Ovary (tissue), 3 donors: ENCODE measurements around the gene NLRP9.

Experiments used
- CTCF ChIP-seq, 3 donors: fragments of 450-650 bp in 2 of 3; fragments of 200-600 bp in 1 of 3; IDR thresholded peaks; one replicate each; pipeline versions ENCODE4 v1.5.1 to v1.8.0; 2016 to 2022; ENCODE audit warnings: antibody characterized with exemption in 3 of 3, mild to moderate bottlenecking in 1 of 3
- EP300 ChIP-seq: sonication (generic); formaldehyde crosslinking; IDR thresholded peaks from one replicate; pipeline ENCODE4 v1.6.1; 2017; ENCODE audit warnings: antibody characterized with exemption
- donor health status: DM: no; HTN: no; CAD: no.

- no peak for TF ChIP-seq EP300
- no peak for TF ChIP-seq CTCF (IDR thresholded peaks at IDR 0.05)
Observed at GRCh38 chr19:55687281-55688201, 50.7 kb downstream of the NLRP9 start.
